NB4 (cell line): ENCODE data around the gene PHLDB1.

Experiments used
- MYC ChIP-seq: IDR thresholded peaks from 2 replicates; pipeline ENCODE4 v1.6.1; 2011; ENCODE audit warnings: low read depth, low read length
- POLR2A ChIP-seq: IDR thresholded peaks from 2 replicates; pipeline ENCODE4 v1.6.1; 2011; ENCODE audit warnings: mild to moderate bottlenecking; ENCODE audit not compliant: insufficient read length; ENCODE audit errors: extremely low read depth
- TF ChIP-seq, protein P1 (sequence below): IDR thresholded peaks from one replicate; pipeline ENCODE4 v1.5.1; 2012; ENCODE audit warnings: low read depth, low read length

GRCh38 chr11:118572981-118573550 is 34.3 kb upstream of the PHLDB1 start:
- TF ChIP-seq, protein P1, sequence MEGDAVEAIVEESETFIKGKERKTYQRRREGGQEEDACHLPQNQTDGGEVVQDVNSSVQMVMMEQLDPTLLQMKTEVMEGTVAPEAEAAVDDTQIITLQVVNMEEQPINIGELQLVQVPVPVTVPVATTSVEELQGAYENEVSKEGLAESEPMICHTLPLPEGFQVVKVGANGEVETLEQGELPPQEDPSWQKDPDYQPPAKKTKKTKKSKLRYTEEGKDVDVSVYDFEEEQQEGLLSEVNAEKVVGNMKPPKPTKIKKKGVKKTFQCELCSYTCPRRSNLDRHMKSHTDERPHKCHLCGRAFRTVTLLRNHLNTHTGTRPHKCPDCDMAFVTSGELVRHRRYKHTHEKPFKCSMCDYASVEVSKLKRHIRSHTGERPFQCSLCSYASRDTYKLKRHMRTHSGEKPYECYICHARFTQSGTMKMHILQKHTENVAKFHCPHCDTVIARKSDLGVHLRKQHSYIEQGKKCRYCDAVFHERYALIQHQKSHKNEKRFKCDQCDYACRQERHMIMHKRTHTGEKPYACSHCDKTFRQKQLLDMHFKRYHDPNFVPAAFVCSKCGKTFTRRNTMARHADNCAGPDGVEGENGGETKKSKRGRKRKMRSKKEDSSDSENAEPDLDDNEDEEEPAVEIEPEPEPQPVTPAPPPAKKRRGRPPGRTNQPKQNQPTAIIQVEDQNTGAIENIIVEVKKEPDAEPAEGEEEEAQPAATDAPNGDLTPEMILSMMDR: no peak
- TF ChIP-seq POLR2A (no peak), MYC (no peak)
